Endothelial cell of umbilical vein (primary cell): Measurements from ENCODE around the gene POMP. TPM values are rescaled to one million over a fixed set of nuclear protein-coding genes. Genes with fewer than 3 reads are reported as not detected.

ENCODE experiments used
- BruUV-seq: library from RNA; stranded (reverse); fragments of 400-500 nt; replicated peaks from 2 replicates; lab custom pipeline; 2021; lab: Mats Ljungman, UMichigan
- CTCF ChIA-PET: fragments of 300-600, 350-600 bp; sonication (Branson Sonifier 250); formaldehyde crosslinking; loops from one replicate; lab custom pipeline; 2021; ENCODE audit warnings: antibody characterized with exemption, inconsistent platforms; lab: Charles Lee
- POLR2A ChIA-PET: fragments of 300-600, 350-600 bp; sonication (Branson Sonifier 250); formaldehyde crosslinking; loops from one replicate; lab custom pipeline; 2021; ENCODE audit warnings: antibody characterized with exemption, inconsistent platforms; lab: Charles Lee
- DNase-seq: peaks from one replicate; pipeline ENCODE4 v3.0.0-alpha.2; 2011; ENCODE audit warnings: low read depth, low spot score
- FAIRE-seq: peaks from 2 replicates; lab custom pipeline; 2011; peaks lifted over from hg19 to GRCh38; lab: Jason Lieb, UNC
- H2AFZ ChIP-seq: 2 replicates; pipeline ENCODE4 v1.6.0; 2012; ENCODE audit warnings: low read depth, low read length, control low read depth, inconsistent platforms
- H3K27ac ChIP-seq: 2 replicates; pipeline ENCODE4 v1.5.1; 2011; ENCODE audit warnings: low read depth, mild to moderate bottlenecking, control low read depth, low read length, moderate library complexity; ENCODE audit not compliant: insufficient read depth
- H3K27me3 ChIP-seq, 2 experiments: 2 replicates each; pipeline versions ENCODE4 v1.6.0 to v1.6.1; 2011; ENCODE audit warnings: low read length in 2 of 2, mixed read lengths in 1 of 2; ENCODE audit not compliant: control insufficient read depth in 2 of 2, insufficient read depth in 2 of 2
- H3K36me3 ChIP-seq, 2 experiments: 2 replicates in 1 of 2; 3 replicates in 1 of 2; pipeline ENCODE4 v1.5.1; 2011; ENCODE audit warnings: low read length in 2 of 2, mild to moderate bottlenecking in 1 of 2, moderate library complexity in 1 of 2; ENCODE audit not compliant: control insufficient read depth in 2 of 2, insufficient read depth in 2 of 2; ENCODE audit errors: extremely low read depth in 1 of 2
- H3K4me1 ChIP-seq: 3 replicates; pipeline ENCODE4 v1.5.1; 2011; ENCODE audit warnings: mild to moderate bottlenecking, low read length; ENCODE audit not compliant: control insufficient read depth, insufficient read depth; ENCODE audit errors: extremely low read depth
- H3K4me2 ChIP-seq: 2 replicates; pipeline ENCODE4 v1.6.1; 2011; ENCODE audit warnings: low read length, control low read depth, mixed read lengths; ENCODE audit not compliant: insufficient read depth
- H3K4me3 ChIP-seq, 3 experiments: fragments of 200-600 bp in 1 of 3; sonication (generic), shearing (Covaris generic) in 1 of 3; replicated peaks in 1 of 3; 2 replicates each; pipeline ENCODE4 v1.5.1; 2011 to 2016; ENCODE audit warnings: control low read depth in 3 of 3, low read length in 3 of 3, mild to moderate bottlenecking in 2 of 3, inconsistent platforms in 1 of 3, low read depth in 1 of 3, moderate library complexity in 1 of 3; ENCODE audit not compliant: insufficient read depth in 1 of 3
- H3K79me2 ChIP-seq: 2 replicates; pipeline ENCODE4 v1.6.0; 2012; ENCODE audit warnings: low read length, inconsistent platforms; ENCODE audit not compliant: control insufficient read depth, insufficient read depth
- H3K9ac ChIP-seq: replicated peaks from 2 replicates; pipeline ENCODE3; 2011; ENCODE audit warnings: low read length, control low read depth; ENCODE audit not compliant: insufficient read depth; ENCODE audit errors: extremely low read depth
- H3K9me1 ChIP-seq: replicated peaks from 3 replicates; pipeline ENCODE4 v1.6.0; 2011; ENCODE audit warnings: mild to moderate bottlenecking, low read length; ENCODE audit not compliant: control insufficient read depth, insufficient read depth; ENCODE audit errors: extremely low read depth
- H3K9me3 ChIP-seq: replicated peaks from 2 replicates; pipeline ENCODE4 v1.5.1; 2012; ENCODE audit warnings: low read length, inconsistent platforms; ENCODE audit not compliant: control insufficient read depth, insufficient read depth
- H4K20me1 ChIP-seq: replicated peaks from 2 replicates; pipeline ENCODE3; 2011; ENCODE audit warnings: mild to moderate bottlenecking, low read length; ENCODE audit not compliant: control insufficient read depth, insufficient read depth; ENCODE audit errors: extremely low read depth
- EZH2 ChIP-seq: IDR thresholded peaks from 2 replicates; pipeline ENCODE4 v1.6.1; 2012; ENCODE audit warnings: borderline replicate concordance, low read depth, mild to moderate bottlenecking, moderate library complexity, low read length, inconsistent platforms; ENCODE audit not compliant: severe bottlenecking
- FOS ChIP-seq: IDR thresholded peaks from 2 replicates; pipeline ENCODE4 v1.6.1; 2011; ENCODE audit warnings: mild to moderate bottlenecking, low read length, moderate library complexity, borderline replicate concordance; ENCODE audit not compliant: insufficient read depth
- GATA2 ChIP-seq: IDR thresholded peaks from 2 replicates; pipeline ENCODE4 v1.7.0; 2011; ENCODE audit warnings: low read depth, mild to moderate bottlenecking, moderate library complexity, mixed read lengths, low read length; ENCODE audit not compliant: insufficient read length, insufficient read depth
- JUN ChIP-seq: IDR thresholded peaks from 2 replicates; pipeline ENCODE4 v1.6.1; 2011; ENCODE audit warnings: borderline replicate concordance, low read depth; ENCODE audit not compliant: insufficient read length, insufficient read depth
- MYC ChIP-seq: IDR thresholded peaks from one replicate; pipeline ENCODE4 v1.6.1; 2011; ENCODE audit warnings: mild to moderate bottlenecking, low read depth, low read length
- POLR2A ChIP-seq: IDR thresholded peaks from 2 replicates; pipeline ENCODE4 v1.6.1; 2012; ENCODE audit warnings: low read depth, mild to moderate bottlenecking, control low read depth, low read length
- POLR2AphosphoS5 ChIP-seq: IDR thresholded peaks from 2 replicates; pipeline ENCODE4 v1.6.1; 2012; ENCODE audit warnings: low read depth, mild to moderate bottlenecking, control low read depth, low read length, moderate library complexity; ENCODE audit not compliant: insufficient read depth
- dilution Hi-C: fragments of 300-500 bp; cut with MboI; formaldehyde crosslinking; loops from one replicate; pipeline ENCODE4 v1.15.0; 2019; ENCODE audit warnings: low sequenced_read_pairs; ENCODE audit not compliant: extremely low pct_ligation_motif_present
- intact Hi-C: fragments of 100-400 bp; cut with micrococcal nuclease; formaldehyde crosslinking; loops from one replicate; pipeline ENCODE4 v1.10.0; 2022
- polyA plus RNA-seq, 4 experiments: library from polyadenylated mRNA; depleted of rRNA in 3 of 4; stranded (reverse) in 3 of 4; unstranded in 1 of 4; fragments of >200 nt; gene quantifications; 2 replicates each; pipeline versions ENCODE4 v1.2.1 to v1.2.3, GENCODE V29; 2011 to 2012; ENCODE audit warnings: missing spikeins in 1 of 4
- total RNA-seq: library from RNA; stranded (reverse); gene quantifications from 2 replicates; pipeline ENCODE4 v1.2.3, GENCODE V29; 2021
- TF ChIP-seq, protein P1 (sequence below), 2 donors: IDR thresholded peaks; 1 replicate in 1 of 2; 2 replicates in 1 of 2; pipeline ENCODE4 v1.5.1; 2011; ENCODE audit warnings: low read length in 2 of 2, mild to moderate bottlenecking in 2 of 2, moderate library complexity in 2 of 2, control low read depth in 1 of 2, inconsistent platforms in 1 of 2, low read depth in 1 of 2; ENCODE audit not compliant: insufficient read depth in 1 of 2; ENCODE audit errors: extremely low read depth in 1 of 2
- TF ChIP-seq, protein P2 (sequence below): IDR thresholded peaks from 2 replicates; pipeline ENCODE4 v1.6.1; 2011; ENCODE audit not compliant: insufficient read depth, insufficient read length

Gene POMP
- total and polyA plus RNA-seq, 2 donors (not counting 3 experiments of a cell fraction or from before 2014, with no cell fraction given): 27.0 to 88.9 TPM

DNA sequence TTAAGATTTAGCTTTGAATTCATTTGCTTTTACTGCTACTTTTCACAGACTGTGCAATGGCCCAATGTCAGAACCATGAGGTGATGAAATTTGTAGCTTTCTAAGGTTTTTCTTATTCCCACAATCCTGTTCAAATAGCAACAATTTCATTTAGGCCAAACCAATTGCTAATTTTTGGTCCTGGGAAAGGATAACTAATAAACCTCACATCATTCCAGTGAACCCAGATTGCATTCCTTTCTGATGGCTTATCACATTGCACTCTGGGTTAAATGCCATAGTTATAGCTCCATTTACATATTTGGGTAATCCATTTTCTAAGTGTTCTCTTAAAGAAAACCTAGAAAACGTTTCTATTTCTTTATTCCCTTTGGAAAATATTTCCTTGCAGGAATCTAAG is 22.9 kb upstream of the POMP start:
- peaks cover 12% of the 10 kb centered on the region for H3K4me1 ChIP-seq
- POLR2A ChIA-PET: no interaction called here
- H3K79me2 ChIP-seq: no peaks in the 10 kb centered on the region
- CTCF ChIA-PET: interaction anchor here (0.7 to 2.7 kb wide), 13 partner anchors 65 to 577 kb away, joined by 3 to 28 read pairs (median 4); no protein-coding TSS in a partner anchor
- no peak overlapping the region for H3K4me3 ChIP-seq
- H4K20me1 ChIP-seq: no peaks in the 10 kb centered on the region
- H3K27ac ChIP-seq: no peak overlapping the region
- no peaks in the 10 kb centered on the region for H3K9me3 ChIP-seq
- FAIRE-seq (no peak), DNase-seq (no peak)
- intact Hi-C loops (loop anchor here (1.0 to 5.0 kb wide), 10 partner anchors 105 to 577 kb away; partner anchors contain the start of genes FLT1 and PAN3), dilution Hi-C loops (no loop called here)
- H3K9ac ChIP-seq: no peak overlapping the region
- BruUV-seq: no TSS peak
- H3K27me3 ChIP-seq: no peaks in the 10 kb centered on the region
- no peak for TF ChIP-seq EZH2
- no peaks in the 10 kb centered on the region for H3K9me1 ChIP-seq
- no peak overlapping the region for H2AFZ ChIP-seq
- H3K36me3 ChIP-seq: no peaks in the 10 kb centered on the region
- H3K4me2 ChIP-seq: no peak overlapping the region

GRCh38 chr13:28636677-28637317 is 22.1 kb upstream of the POMP start:
- H3K4me1 ChIP-seq: peaks cover 18% of the 10 kb centered on the region
- H2AFZ ChIP-seq: no peak overlapping the region
- dilution Hi-C loops: no loop called here
- H3K36me3 ChIP-seq: no peaks in the 10 kb centered on the region
- H3K9me3 ChIP-seq: no peaks in the 10 kb centered on the region
- no peak overlapping the region for H3K4me3 ChIP-seq
- no peaks in the 10 kb centered on the region for H3K79me2 ChIP-seq
- DNase-seq: peak; percentile 85
- CTCF ChIA-PET: interaction anchor here (0.5 to 2.7 kb wide), 19 partner anchors 66 to 325 kb away, joined by 3 to 28 read pairs (median 4); no protein-coding TSS in a partner anchor
- POLR2A ChIA-PET: no interaction called here
- no peaks in the 10 kb centered on the region for H4K20me1 ChIP-seq
- FAIRE-seq: peak; percentile 76
- no peak overlapping the region for H3K4me2 ChIP-seq
- no peak for TF ChIP-seq POLR2AphosphoS5
- TF ChIP-seq, protein P1, sequence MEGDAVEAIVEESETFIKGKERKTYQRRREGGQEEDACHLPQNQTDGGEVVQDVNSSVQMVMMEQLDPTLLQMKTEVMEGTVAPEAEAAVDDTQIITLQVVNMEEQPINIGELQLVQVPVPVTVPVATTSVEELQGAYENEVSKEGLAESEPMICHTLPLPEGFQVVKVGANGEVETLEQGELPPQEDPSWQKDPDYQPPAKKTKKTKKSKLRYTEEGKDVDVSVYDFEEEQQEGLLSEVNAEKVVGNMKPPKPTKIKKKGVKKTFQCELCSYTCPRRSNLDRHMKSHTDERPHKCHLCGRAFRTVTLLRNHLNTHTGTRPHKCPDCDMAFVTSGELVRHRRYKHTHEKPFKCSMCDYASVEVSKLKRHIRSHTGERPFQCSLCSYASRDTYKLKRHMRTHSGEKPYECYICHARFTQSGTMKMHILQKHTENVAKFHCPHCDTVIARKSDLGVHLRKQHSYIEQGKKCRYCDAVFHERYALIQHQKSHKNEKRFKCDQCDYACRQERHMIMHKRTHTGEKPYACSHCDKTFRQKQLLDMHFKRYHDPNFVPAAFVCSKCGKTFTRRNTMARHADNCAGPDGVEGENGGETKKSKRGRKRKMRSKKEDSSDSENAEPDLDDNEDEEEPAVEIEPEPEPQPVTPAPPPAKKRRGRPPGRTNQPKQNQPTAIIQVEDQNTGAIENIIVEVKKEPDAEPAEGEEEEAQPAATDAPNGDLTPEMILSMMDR (IDR thresholded peaks at IDR 0.05; ENCODE audit: extremely low read depth in 1 of 2, insufficient read depth in 1 of 2, low read depth in 1 of 2, low read length in 2 of 2): peak; percentile 81 to 92
- no peak for TF ChIP-seq GATA2
- TF ChIP-seq, protein P2, sequence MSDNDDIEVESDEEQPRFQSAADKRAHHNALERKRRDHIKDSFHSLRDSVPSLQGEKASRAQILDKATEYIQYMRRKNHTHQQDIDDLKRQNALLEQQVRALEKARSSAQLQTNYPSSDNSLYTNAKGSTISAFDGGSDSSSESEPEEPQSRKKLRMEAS: no peak
- no peak for TF ChIP-seq MYC
- TF ChIP-seq FOS: peak; percentile 15
- no peak for TF ChIP-seq JUN
- TF ChIP-seq EZH2: no peak
- no peak for TF ChIP-seq POLR2A
- no TSS peak for BruUV-seq
- H3K27ac ChIP-seq: no peak overlapping the region
- no peaks in the 10 kb centered on the region for H3K9me1 ChIP-seq
- no peak overlapping the region for H3K9ac ChIP-seq
- intact Hi-C loops: loop anchor here (1.0 to 5.0 kb wide), 10 partner anchors 105 to 577 kb away; partner anchors contain the start of genes FLT1 and PAN3
- no peaks in the 10 kb centered on the region for H3K27me3 ChIP-seq
